OCI-LY7 (cell line): Measurements from ENCODE around the gene YIPF7. TPM values are rescaled to one million over a fixed set of nuclear protein-coding genes. Genes with fewer than 3 reads are reported as not detected.

ENCODE experiments used
- BruUV-seq: library from RNA; stranded (reverse); fragments of 400-500 nt; replicated peaks from 2 replicates; lab custom pipeline; 2021; lab: Mats Ljungman, UMichigan
- CTCF ChIA-PET: fragments of 300-600 bp; sonication (Branson Sonifier 250); formaldehyde crosslinking; loops from one replicate; lab custom pipeline; 2022; ENCODE audit warnings: antibody characterized with exemption; ENCODE audit not compliant: unreplicated experiment; lab: Charles Lee
- POLR2A ChIA-PET: fragments of 300-600 bp; sonication (Branson Sonifier 250); formaldehyde crosslinking; loops from one replicate; lab custom pipeline; 2022; ENCODE audit warnings: antibody characterized with exemption; lab: Charles Lee
- DNase-seq: peaks from one replicate; pipeline ENCODE4 v3.0.0-alpha.2; 2015; ENCODE audit warnings: low spot score
- H2AFZ ChIP-seq: fragments of 200-600 bp; sonication (generic), shearing (Covaris generic); 2 replicates; pipeline ENCODE4 v1.6.1; 2014; ENCODE audit warnings: mild to moderate bottlenecking, antibody characterized with exemption, low read length, moderate library complexity
- H3K27ac ChIP-seq: fragments of 200-600 bp; sonication (generic); 2 replicates; pipeline ENCODE4 v1.5.1; 2014; ENCODE audit warnings: mixed run types, low read depth, mild to moderate bottlenecking, moderate library complexity, low read length, inconsistent platforms; ENCODE audit not compliant: poor library complexity, severe bottlenecking
- H3K36me3 ChIP-seq: fragments of 200-600 bp; sonication (generic); 2 replicates; pipeline ENCODE4 v1.6.1; 2014; ENCODE audit warnings: mild to moderate bottlenecking, antibody characterized with exemption, low read length, moderate library complexity, mixed read lengths; ENCODE audit not compliant: insufficient read depth
- H3K4me1 ChIP-seq: fragments of 200-600 bp; sonication (generic); 2 replicates; pipeline ENCODE4 v1.5.1; 2014; ENCODE audit warnings: mild to moderate bottlenecking, low read length; ENCODE audit not compliant: insufficient read depth, poor library complexity, severe bottlenecking
- H3K4me2 ChIP-seq: fragments of 200-600 bp; sonication (generic); 2 replicates; pipeline ENCODE4 v1.6.1; 2014; ENCODE audit warnings: mild to moderate bottlenecking, low read length
- H3K4me3 ChIP-seq: fragments of 200-600 bp; sonication (generic); 2 replicates; pipeline ENCODE4 v1.5.1; 2014; ENCODE audit warnings: mild to moderate bottlenecking, low read depth, low read length; ENCODE audit not compliant: poor library complexity, severe bottlenecking
- H3K79me2 ChIP-seq: fragments of 200-600 bp; sonication (generic); 2 replicates; pipeline ENCODE4 v1.6.1; 2016; ENCODE audit warnings: low read depth, mild to moderate bottlenecking, low read length, moderate library complexity, mixed read lengths; ENCODE audit not compliant: insufficient read depth
- H3K9me2 ChIP-seq: fragments of 200-600 bp; sonication (generic); 2 replicates; pipeline ENCODE4 v1.6.1; 2016; ENCODE audit warnings: mild to moderate bottlenecking, low read length, mixed read lengths; ENCODE audit not compliant: insufficient read depth
- H3K9me3 ChIP-seq: fragments of 200-600 bp; sonication (generic); 2 replicates; pipeline ENCODE4 v1.6.1; 2014; ENCODE audit warnings: mild to moderate bottlenecking, mixed run types, low read length, mixed read lengths
- H4K20me1 ChIP-seq: fragments of 200-600 bp; sonication (generic); 2 replicates; pipeline ENCODE4 v1.6.1; 2014; ENCODE audit warnings: mild to moderate bottlenecking, antibody characterized with exemption, low read length, moderate library complexity, mixed read lengths; ENCODE audit not compliant: insufficient read depth
- CTCF ChIP-seq: fragments of 200-600 bp; sonication (generic); conservative IDR thresholded peaks from 2 replicates; pipeline ENCODE4 v1.5.1; 2014; ENCODE audit warnings: mild to moderate bottlenecking, antibody characterized with exemption, low read length, moderate library complexity, mixed read lengths
- EZH2phosphoT487 ChIP-seq: fragments of 200-600 bp; sonication (generic); IDR thresholded peaks from 2 replicates; pipeline ENCODE4 v1.6.1; 2018; ENCODE audit warnings: low read depth, borderline replicate concordance, mild to moderate bottlenecking, mixed run types, antibody characterized with exemption, low read length, moderate library complexity, mixed read lengths
- intact Hi-C: fragments of 100-400 bp; cut with micrococcal nuclease; formaldehyde crosslinking; loops from one replicate; pipeline ENCODE4 v1.10.0; 2022; ENCODE audit not compliant: unreplicated experiment
- total RNA-seq, 2 experiments: library from RNA; depleted of rRNA in 1 of 2; stranded (reverse); fragments of >200 nt in 1 of 2; shearing (Covaris generic) in 1 of 2; gene quantifications; 2 replicates each; pipeline ENCODE4 v1.2.3, GENCODE V29; 2014 to 2022

YIPF7 gene
- total RNA-seq, 2 experiments from 2014 or later = not detected

- no peak for DNase-seq
- intact Hi-C loops = loop anchor here (10.0 kb wide), 2 partner anchors 1489 to 1629 kb away; no protein-coding TSS in a partner anchor
- H2AFZ ChIP-seq = no peak overlapping the region
- H3K9me3 ChIP-seq = no peaks in the 10 kb centered on the region
- TF ChIP-seq EZH2phosphoT487 (no peak), CTCF (no peak)
- H3K4me2 ChIP-seq = no peak overlapping the region
- H3K36me3 ChIP-seq = no peaks in the 10 kb centered on the region
- no peak overlapping the region for H3K27ac ChIP-seq
- POLR2A ChIA-PET = interaction anchor here (0.7 kb wide), 1 partner anchor 21 kb away, joined by 4 read pairs; no protein-coding TSS in a partner anchor
- no TSS peak for BruUV-seq
- CTCF ChIA-PET = no interaction called here
- H3K4me1 ChIP-seq = no peaks in the 10 kb centered on the region
- no peaks in the 10 kb centered on the region for H4K20me1 ChIP-seq
- H3K79me2 ChIP-seq = no peaks in the 10 kb centered on the region
- H3K9me2 ChIP-seq = no peaks in the 10 kb centered on the region
- no peak overlapping the region for H3K4me3 ChIP-seq
These were observed 27.7 kb downstream of the YIPF7 start for GRCh38 chr4:44623676-44624075.

GRCh38 chr4:44616621-44617020 is 34.8 kb downstream of the YIPF7 start:
- no peaks in the 10 kb centered on the region for H4K20me1 ChIP-seq
- ChIA-PET CTCF (no interaction called here), POLR2A (no interaction called here)

More at GRCh38 chr4:44616621-44617020, 34.8 kb downstream of the YIPF7 start:
- H3K36me3 ChIP-seq = no peaks in the 10 kb centered on the region
- H3K4me2 ChIP-seq = no peak overlapping the region
- intact Hi-C loops = no loop called here
- no peak for DNase-seq
- no peak overlapping the region for H3K27ac ChIP-seq
- TF ChIP-seq EZH2phosphoT487 (no peak), CTCF (no peak)
- no peaks in the 10 kb centered on the region for H3K9me3 ChIP-seq
- H3K4me1 ChIP-seq = no peaks in the 10 kb centered on the region
- H3K79me2 ChIP-seq = no peaks in the 10 kb centered on the region
- BruUV-seq = no TSS peak
- H2AFZ ChIP-seq = no peak overlapping the region
- no peaks in the 10 kb centered on the region for H3K9me2 ChIP-seq
- no peak overlapping the region for H3K4me3 ChIP-seq
